ENCODE results near the gene KRTAP6-1. TPM values are rescaled to one million over a fixed set of nuclear protein-coding genes. Genes with fewer than 3 reads are reported as not detected.

KRTAP6-1 gene
- total RNA-seq, 2 experiments from 2014 or later, result not detected

- intact Hi-C loops (cut with micrococcal nuclease; ENCODE audit: unreplicated experiment), result no loop called here
- Histone ChIP-seq H4K20me1 (ENCODE audit: insufficient read depth, low read length) (no peaks in the 10 kb centered on the region), H3K36me3 (ENCODE audit: insufficient read depth, low read length) (no peaks in the 10 kb centered on the region), H3K4me1 (ENCODE audit: insufficient read depth, low read length, poor library complexity, severe bottlenecking) (no peaks in the 10 kb centered on the region), H2AFZ (ENCODE audit: low read length) (no peak within 1 kb of the TSS), H3K9me2 (ENCODE audit: insufficient read depth, low read length) (no peaks in the 10 kb centered on the region), H3K79me2 (ENCODE audit: insufficient read depth, low read depth, low read length) (no peaks in the 10 kb centered on the region), H3K4me3 (ENCODE audit: low read depth, low read length, poor library complexity, severe bottlenecking) (no peak within 1 kb of the TSS), H3K27ac (ENCODE audit: low read depth, low read length, poor library complexity, severe bottlenecking) (no peak within 1 kb of the TSS), H3K9me3 (ENCODE audit: low read length) (no peaks in the 10 kb centered on the region), H3K4me2 (ENCODE audit: low read length) (no peak within 1 kb of the TSS)
- DNase-seq (ENCODE audit: low spot score), result no peak
- POLR2A ChIA-PET, result no interaction called here
- no peak for TF ChIP-seq CTCF (conservative IDR thresholded peaks at IDR 0.05; ENCODE audit: low read length)
- TF ChIP-seq EZH2phosphoT487 (IDR thresholded peaks at IDR 0.05; ENCODE audit: borderline replicate concordance, low read depth, low read length), result no peak
- CTCF ChIA-PET (ENCODE audit: unreplicated experiment), result no interaction called here
- no TSS peak for BruUV-seq (replicated peaks)
These were observed 28.8 kb upstream of the KRTAP6-1 start, which contains the start of gene KRTAP20-3 for GRCh38 chr21:30642564-30642963. Gene KRTAP20-3, plus strand, starts transcription at chr21:30642864.

- TF ChIP-seq EZH2phosphoT487 (IDR thresholded peaks at IDR 0.05; ENCODE audit: borderline replicate concordance, low read depth, low read length), result no peak
- TF ChIP-seq CTCF (conservative IDR thresholded peaks at IDR 0.05; ENCODE audit: low read length), result no peak
- H3K27ac ChIP-seq (ENCODE audit: low read depth, low read length, poor library complexity, severe bottlenecking), result no peak overlapping the region
- H3K79me2 ChIP-seq (ENCODE audit: insufficient read depth, low read depth, low read length), result no peaks in the 10 kb centered on the region
- no peak overlapping the region for H2AFZ ChIP-seq (ENCODE audit: low read length)
- no peaks in the 10 kb centered on the region for H3K4me1 ChIP-seq (ENCODE audit: insufficient read depth, low read length, poor library complexity, severe bottlenecking)
- no TSS peak for BruUV-seq (replicated peaks)
- no peaks in the 10 kb centered on the region for H3K36me3 ChIP-seq (ENCODE audit: insufficient read depth, low read length)
- intact Hi-C loops (cut with micrococcal nuclease; ENCODE audit: unreplicated experiment), result no loop called here
- no peak overlapping the region for H3K4me2 ChIP-seq (ENCODE audit: low read length)
- POLR2A ChIA-PET, result no interaction called here
- no peaks in the 10 kb centered on the region for H4K20me1 ChIP-seq (ENCODE audit: insufficient read depth, low read length)
- no peak overlapping the region for H3K4me3 ChIP-seq (ENCODE audit: low read depth, low read length, poor library complexity, severe bottlenecking)
- CTCF ChIA-PET (ENCODE audit: unreplicated experiment), result no interaction called here
- no peak for DNase-seq (ENCODE audit: low spot score)
- H3K9me3 ChIP-seq (ENCODE audit: low read length), result no peaks in the 10 kb centered on the region
- H3K9me2 ChIP-seq (ENCODE audit: insufficient read depth, low read length), result no peaks in the 10 kb centered on the region
These were observed 25.0 kb upstream of the KRTAP6-1 start for GRCh38 chr21:30638686-30639085.

GRCh38 chr21:30634906-30635305 is 21.2 kb upstream of the KRTAP6-1 start, which contains the start of gene KRTAP20-2:
Gene KRTAP20-2, plus strand, starts transcription at chr21:30635206. Its CDS starts 58 bp downstream, at chr21:30635264.
- ChIA-PET POLR2A (interaction anchor here (0.6 kb wide), 1 partner anchor 91 kb away, joined by 3 read pairs; no protein-coding TSS in a partner anchor), CTCF (ENCODE audit: unreplicated experiment) (no interaction called here)
- H3K4me2 ChIP-seq (ENCODE audit: low read length), result no peak within 1 kb of the TSS
- H3K36me3 ChIP-seq (ENCODE audit: insufficient read depth, low read length), result no peaks in the 10 kb centered on the region
- no peaks in the 10 kb centered on the region for H3K4me1 ChIP-seq (ENCODE audit: insufficient read depth, low read length, poor library complexity, severe bottlenecking)
- no TSS peak for BruUV-seq (replicated peaks)
- H2AFZ ChIP-seq (ENCODE audit: low read length), result no peak within 1 kb of the TSS
- no peaks in the 10 kb centered on the region for H3K9me3 ChIP-seq (ENCODE audit: low read length)
- no peaks in the 10 kb centered on the region for H4K20me1 ChIP-seq (ENCODE audit: insufficient read depth, low read length)
- H3K4me3 ChIP-seq (ENCODE audit: low read depth, low read length, poor library complexity, severe bottlenecking), result no peak within 1 kb of the TSS
- DNase-seq (ENCODE audit: low spot score), result no peak
- intact Hi-C loops (cut with micrococcal nuclease; ENCODE audit: unreplicated experiment), result no loop called here
- H3K9me2 ChIP-seq (ENCODE audit: insufficient read depth, low read length), result no peaks in the 10 kb centered on the region
- no peak for TF ChIP-seq EZH2phosphoT487 (IDR thresholded peaks at IDR 0.05; ENCODE audit: borderline replicate concordance, low read depth, low read length)
- TF ChIP-seq CTCF (conservative IDR thresholded peaks at IDR 0.05; ENCODE audit: low read length), result no peak
- H3K27ac ChIP-seq (ENCODE audit: low read depth, low read length, poor library complexity, severe bottlenecking), result no peak within 1 kb of the TSS
- H3K79me2 ChIP-seq (ENCODE audit: insufficient read depth, low read depth, low read length), result no peaks in the 10 kb centered on the region
